BLaER1 (cell line): ENCODE measurements around the gene TENM4.

Source experiments
- H3K27ac ChIP-seq: shearing (Covaris generic); formaldehyde crosslinking; 2 replicates; pipeline ENCODE4 v1.8.1; 2022
- H3K27me3 ChIP-seq: shearing (Covaris generic); formaldehyde crosslinking; 2 replicates; pipeline ENCODE4 v1.8.1; 2022
- H3K36me3 ChIP-seq: shearing (Covaris generic); formaldehyde crosslinking; 2 replicates; pipeline ENCODE4 v1.8.1; 2022
- H3K4me1 ChIP-seq: shearing (Covaris generic); formaldehyde crosslinking; 2 replicates; pipeline ENCODE4 v1.8.1; 2022
- H3K4me2 ChIP-seq: shearing (Covaris generic); formaldehyde crosslinking; 2 replicates; pipeline ENCODE4 v1.8.1; 2022
- H3K4me3 ChIP-seq: shearing (Covaris generic); formaldehyde crosslinking; 2 replicates; pipeline ENCODE4 v1.8.1; 2022
- H3K9ac ChIP-seq: shearing (Covaris generic); formaldehyde crosslinking; 2 replicates; pipeline ENCODE4 v1.8.1; 2022
- H3K9me3 ChIP-seq: shearing (Covaris generic); formaldehyde crosslinking; 2 replicates; pipeline ENCODE4 v1.8.1; 2022
- H4K20me1 ChIP-seq: shearing (Covaris generic); formaldehyde crosslinking; 2 replicates; pipeline ENCODE4 v1.8.1; 2022
- Cebpa-rat ChIP-seq: shearing (Covaris generic); IDR thresholded peaks from 2 replicates; pipeline ENCODE4 v1.8.1; 2022

The TENM4 gene

DNA sequence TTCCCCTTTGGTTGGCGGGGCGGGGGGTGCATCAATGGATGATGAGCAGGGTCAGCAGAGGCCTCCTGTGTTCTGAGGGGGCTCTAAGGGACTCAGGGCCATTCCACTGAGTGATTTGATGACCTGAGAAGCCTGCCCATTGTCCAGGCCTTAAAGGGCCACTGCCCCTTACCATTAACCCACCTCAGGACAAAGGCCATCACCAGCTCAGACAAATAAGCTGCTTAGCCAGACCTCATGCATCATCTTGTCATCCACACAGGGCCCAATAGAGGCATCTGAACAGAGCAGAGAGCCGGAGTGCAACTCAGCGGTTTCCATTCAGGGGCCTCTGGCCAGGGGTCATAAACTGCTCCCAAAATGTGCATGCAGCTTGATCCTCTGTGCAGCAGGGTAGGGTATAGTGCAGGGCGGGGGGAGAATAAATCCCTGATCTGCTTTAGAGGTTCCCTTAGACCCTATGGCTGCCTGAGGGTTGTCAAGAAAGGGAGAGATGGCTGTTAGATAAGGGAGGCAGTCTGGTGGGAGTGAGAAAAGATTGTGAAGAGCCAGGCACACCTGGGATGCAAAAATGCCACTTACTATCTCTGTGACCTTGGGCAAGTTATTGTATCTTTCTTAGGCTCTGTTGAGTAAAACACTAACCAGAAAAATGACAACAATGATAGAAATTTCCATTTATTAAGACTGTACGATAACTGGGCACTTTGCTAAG is 490.7 kb downstream of the TENM4 start:
- Histone ChIP-seq H3K4me2 (no peak overlapping the region), H3K27me3 (no peaks in the 10 kb centered on the region), H3K4me1 (peaks cover 14% of the 10 kb centered on the region), H4K20me1 (no peaks in the 10 kb centered on the region; the same call in 1 of the 2 replicates), H3K36me3 (no peaks in the 10 kb centered on the region), H3K9me3 (no peaks in the 10 kb centered on the region), H3K4me3 (no peak overlapping the region), H3K9ac (no peak overlapping the region), H3K27ac (no peak overlapping the region)
- no peak for TF ChIP-seq Cebpa-rat

DNA sequence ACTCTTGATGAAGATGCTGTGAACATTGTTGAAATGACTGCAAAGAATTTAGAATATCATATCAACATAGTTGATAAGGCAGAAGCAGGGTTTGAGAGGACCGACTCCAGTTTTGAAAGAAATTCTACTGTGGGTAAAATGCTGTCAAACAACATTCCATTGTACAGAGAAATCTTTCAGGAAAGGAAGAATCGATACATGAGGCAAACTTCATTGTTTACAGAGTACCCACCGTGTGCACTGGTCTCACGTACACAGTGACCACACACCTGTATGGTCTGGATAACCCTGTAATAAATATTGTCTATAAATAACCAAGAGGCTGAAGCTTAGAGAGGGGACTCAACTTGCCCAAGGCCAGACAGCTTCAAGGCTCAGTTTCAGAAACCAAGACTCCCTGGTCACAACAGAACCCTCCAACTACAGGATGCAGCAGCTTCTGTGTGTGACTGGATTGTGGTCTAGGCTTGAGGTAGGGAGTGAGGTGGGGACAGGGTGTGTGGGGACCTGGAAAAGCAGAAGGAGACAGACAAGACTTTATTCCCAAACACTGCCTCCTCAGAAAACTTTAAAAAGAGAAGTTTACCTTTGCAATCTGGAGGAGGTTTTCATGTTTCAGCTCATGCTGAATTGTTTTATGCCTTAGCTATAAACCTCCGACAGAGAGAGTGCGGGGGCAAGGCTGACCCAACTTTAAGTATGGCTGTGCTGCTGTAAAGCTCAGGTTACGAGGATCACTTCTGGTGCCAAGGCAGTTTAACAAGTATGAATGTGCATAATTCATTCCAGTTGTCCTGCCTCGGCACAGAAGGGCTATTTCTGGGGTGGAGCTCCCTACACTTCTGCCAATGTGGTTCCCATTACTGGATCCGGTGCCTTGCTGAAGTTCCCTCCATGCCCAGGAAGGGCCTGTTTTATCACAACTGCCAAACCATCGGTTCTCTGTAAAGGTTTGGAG is 493.6 kb downstream of the TENM4 start:
- Histone ChIP-seq H3K9ac (no peak overlapping the region), H3K4me2 (no peak overlapping the region), H3K27ac (no peak overlapping the region), H4K20me1 (no peaks in the 10 kb centered on the region), H3K9me3 (no peaks in the 10 kb centered on the region), H3K4me3 (no peak overlapping the region), H3K27me3 (no peaks in the 10 kb centered on the region), H3K4me1 (no peaks in the 10 kb centered on the region), H3K36me3 (no peaks in the 10 kb centered on the region)
- TF ChIP-seq Cebpa-rat, result no peak

DNA sequence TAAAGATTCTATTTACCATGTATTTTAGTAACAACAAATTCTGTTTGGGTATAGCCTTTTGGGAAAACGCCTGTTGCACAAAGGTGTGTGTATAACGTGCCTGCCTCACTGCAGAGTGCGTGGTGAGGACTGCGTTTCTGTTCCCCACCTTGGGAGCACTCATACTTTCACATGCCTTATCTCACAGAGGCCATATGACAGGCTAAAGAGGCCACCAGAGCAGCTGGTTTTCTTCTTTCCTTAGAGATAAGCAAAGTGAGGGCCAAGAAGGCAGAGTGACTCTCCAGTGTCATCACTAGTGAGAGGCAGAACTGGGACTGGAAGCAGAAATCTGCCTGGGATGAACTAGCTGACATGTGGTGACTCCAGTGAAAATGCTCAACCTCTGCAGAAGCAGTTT is 497.0 kb downstream of the TENM4 start:
- Histone ChIP-seq H3K36me3 (no peaks in the 10 kb centered on the region), H3K4me3 (no peak overlapping the region), H3K9ac (no peak overlapping the region), H3K4me1 (peaks cover 7% of the 10 kb centered on the region), H3K27me3 (no peaks in the 10 kb centered on the region), H4K20me1 (no peaks in the 10 kb centered on the region), H3K27ac (no peak overlapping the region), H3K4me2 (no peak overlapping the region), H3K9me3 (no peaks in the 10 kb centered on the region)
- no peak for TF ChIP-seq Cebpa-rat

DNA sequence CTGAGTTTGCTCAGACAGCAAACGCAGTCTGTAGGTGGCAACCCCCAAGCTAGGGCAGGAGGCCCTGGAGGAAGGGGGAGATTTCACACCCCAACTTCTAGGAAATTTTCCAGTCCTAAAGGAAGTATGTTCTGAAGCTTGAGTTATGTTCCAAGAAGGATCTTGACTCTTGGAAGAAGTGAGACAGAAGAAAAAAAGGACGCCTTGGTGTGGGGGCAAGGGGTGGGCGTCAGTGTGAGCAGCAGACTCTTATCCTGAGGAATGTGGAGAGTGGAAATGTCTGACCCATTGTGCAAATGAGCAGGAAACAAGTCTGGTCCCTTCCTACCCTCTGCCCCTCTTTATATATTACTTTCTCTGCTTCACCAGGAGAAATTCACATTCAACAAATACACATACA is 497.7 kb downstream of the TENM4 start:
- no peak overlapping the region for H3K4me2 ChIP-seq
- TF ChIP-seq Cebpa-rat, result no peak
- H4K20me1 ChIP-seq, result no peaks in the 10 kb centered on the region
- no peak overlapping the region for H3K4me3 ChIP-seq
- no peak overlapping the region for H3K27ac ChIP-seq
- no peaks in the 10 kb centered on the region for H3K36me3 ChIP-seq
- H3K4me1 ChIP-seq, result peaks cover 10% of the 10 kb centered on the region
- H3K27me3 ChIP-seq, result no peaks in the 10 kb centered on the region
- H3K9ac ChIP-seq, result no peak overlapping the region
- no peaks in the 10 kb centered on the region for H3K9me3 ChIP-seq

DNA sequence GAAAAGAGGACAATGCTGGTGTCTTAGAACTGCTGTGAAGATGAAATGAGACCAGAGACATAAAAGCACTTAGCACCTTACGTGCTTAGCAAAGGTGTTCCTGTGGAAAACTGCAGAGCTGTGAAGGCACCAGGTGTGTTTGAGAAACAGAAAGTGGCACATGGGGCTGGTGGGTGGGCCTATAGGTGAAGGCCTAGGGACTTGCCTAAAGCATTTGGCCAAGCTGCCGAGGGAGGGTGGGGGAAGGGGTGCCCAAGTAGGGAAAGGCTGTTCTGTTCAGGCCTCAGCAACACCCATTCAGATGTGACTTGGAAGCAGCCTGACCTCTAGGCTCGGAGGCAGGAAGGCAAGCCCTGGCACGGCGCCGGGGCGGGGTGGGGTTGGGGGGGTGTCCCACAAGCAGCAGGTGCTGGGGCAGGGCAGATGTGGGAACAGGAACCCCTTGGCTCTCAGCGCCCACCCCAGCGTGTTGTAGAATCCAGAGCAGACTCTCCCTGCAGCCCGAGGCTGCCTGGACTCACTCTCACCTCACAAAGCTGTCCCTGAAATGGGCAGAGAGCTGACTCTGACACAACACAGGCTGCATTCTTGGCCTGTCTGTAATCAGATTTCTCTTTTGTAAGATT is 499.5 kb downstream of the TENM4 start:
- TF ChIP-seq Cebpa-rat, result no peak
- Histone ChIP-seq H3K36me3 (no peaks in the 10 kb centered on the region), H3K9me3 (no peaks in the 10 kb centered on the region), H3K4me2 (no peak overlapping the region), H3K27me3 (no peaks in the 10 kb centered on the region), H3K9ac (no peak overlapping the region), H3K4me3 (no peak overlapping the region), H4K20me1 (no peaks in the 10 kb centered on the region), H3K27ac (no peak overlapping the region), H3K4me1 (peaks cover 10% of the 10 kb centered on the region)

DNA sequence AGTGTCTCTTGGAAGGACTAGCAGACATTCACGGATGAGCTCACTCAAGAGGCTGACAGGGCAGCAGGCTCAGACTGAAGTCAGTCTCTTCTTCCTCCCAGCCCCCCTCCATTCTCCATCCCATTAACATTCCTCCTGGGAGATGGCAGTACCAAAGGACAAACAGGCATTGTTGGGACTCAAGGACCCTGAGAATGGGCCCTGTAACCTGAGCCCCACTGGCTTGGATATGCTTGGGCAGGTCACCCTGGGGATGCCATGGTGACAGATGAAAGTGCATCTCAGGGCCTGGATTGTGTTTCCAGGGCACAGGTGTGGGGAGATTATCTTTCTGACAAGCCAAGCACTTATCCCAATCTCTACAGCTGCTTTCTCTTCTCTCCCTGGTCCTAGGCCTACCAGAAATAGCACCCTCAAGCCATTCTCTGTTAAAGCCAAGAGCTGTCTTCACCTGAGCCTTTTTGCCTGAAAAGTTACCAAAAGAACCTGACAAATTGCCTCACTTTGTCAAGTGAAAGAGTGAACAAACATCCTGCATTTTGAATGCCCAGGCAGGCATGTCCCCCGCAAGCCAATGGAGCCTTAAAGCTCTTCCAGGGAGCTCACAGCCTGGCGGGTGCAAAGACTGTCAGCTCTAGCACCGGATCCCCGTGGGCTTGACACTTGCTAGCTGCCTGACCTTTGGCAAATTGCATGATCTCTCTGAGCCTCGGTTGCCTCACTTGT is 500.2 kb downstream of the TENM4 start:
- Histone ChIP-seq H3K9me3 (no peaks in the 10 kb centered on the region), H3K9ac (no peak overlapping the region), H3K27me3 (no peaks in the 10 kb centered on the region), H3K4me3 (no peak overlapping the region), H3K36me3 (no peaks in the 10 kb centered on the region), H3K4me2 (no peak overlapping the region), H3K27ac (no peak overlapping the region), H3K4me1 (peaks cover 10% of the 10 kb centered on the region), H4K20me1 (no peaks in the 10 kb centered on the region)
- TF ChIP-seq Cebpa-rat, result no peak

DNA sequence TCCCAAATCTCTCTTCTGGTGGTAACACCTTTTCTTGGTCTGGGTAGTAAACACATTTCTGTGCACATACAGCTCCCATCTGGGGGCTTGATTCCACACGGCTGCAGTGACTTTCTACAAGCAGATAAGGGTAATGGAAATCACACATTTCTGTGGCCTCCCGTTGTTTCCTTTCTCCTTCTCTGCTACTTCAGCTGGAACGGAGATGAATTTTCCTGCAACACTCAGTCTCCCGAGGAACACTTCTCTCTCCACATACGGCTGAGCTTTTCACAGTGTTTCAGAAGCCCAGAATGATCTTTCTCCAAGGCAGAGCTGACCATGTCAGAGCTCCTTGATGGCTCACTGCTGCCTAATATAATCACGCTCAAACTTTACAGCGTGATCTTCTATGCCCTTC is 501.9 kb downstream of the TENM4 start:
- Histone ChIP-seq H3K36me3 (no peaks in the 10 kb centered on the region), H4K20me1 (no peaks in the 10 kb centered on the region), H3K9me3 (no peaks in the 10 kb centered on the region), H3K4me2 (peak overlapping the region; percentile 36; the same call in 1 of the 2 replicates), H3K27me3 (no peaks in the 10 kb centered on the region), H3K9ac (no peak overlapping the region), H3K4me3 (no peak overlapping the region), H3K27ac (no peak overlapping the region), H3K4me1 (peaks cover 10% of the 10 kb centered on the region)
- TF ChIP-seq Cebpa-rat, result no peak

DNA sequence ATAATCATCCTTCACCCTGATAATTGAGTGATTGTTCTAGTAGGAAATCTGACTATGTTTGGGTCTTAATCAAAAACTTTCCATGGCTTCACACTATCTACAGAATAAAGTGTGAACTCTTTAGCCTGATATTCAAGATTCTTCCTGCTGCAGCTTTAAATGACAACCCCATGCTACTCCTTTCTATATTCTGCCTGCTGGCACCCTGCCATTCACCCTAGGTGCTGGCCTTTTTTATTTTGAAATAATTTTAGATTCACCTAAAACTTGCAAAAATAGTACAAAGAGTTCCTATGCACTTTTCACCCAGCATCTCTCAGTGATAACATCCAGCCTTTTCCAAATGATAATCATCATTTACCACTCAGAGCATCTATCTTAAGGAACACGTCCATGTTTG is 502.8 kb downstream of the TENM4 start:
- Histone ChIP-seq H3K4me2 (no peak overlapping the region), H3K9me3 (no peaks in the 10 kb centered on the region), H3K9ac (no peak overlapping the region), H3K36me3 (no peaks in the 10 kb centered on the region), H3K27me3 (no peaks in the 10 kb centered on the region), H4K20me1 (no peaks in the 10 kb centered on the region), H3K4me1 (peaks cover 10% of the 10 kb centered on the region), H3K27ac (no peak overlapping the region), H3K4me3 (no peak overlapping the region)
- TF ChIP-seq Cebpa-rat, result no peak

DNA sequence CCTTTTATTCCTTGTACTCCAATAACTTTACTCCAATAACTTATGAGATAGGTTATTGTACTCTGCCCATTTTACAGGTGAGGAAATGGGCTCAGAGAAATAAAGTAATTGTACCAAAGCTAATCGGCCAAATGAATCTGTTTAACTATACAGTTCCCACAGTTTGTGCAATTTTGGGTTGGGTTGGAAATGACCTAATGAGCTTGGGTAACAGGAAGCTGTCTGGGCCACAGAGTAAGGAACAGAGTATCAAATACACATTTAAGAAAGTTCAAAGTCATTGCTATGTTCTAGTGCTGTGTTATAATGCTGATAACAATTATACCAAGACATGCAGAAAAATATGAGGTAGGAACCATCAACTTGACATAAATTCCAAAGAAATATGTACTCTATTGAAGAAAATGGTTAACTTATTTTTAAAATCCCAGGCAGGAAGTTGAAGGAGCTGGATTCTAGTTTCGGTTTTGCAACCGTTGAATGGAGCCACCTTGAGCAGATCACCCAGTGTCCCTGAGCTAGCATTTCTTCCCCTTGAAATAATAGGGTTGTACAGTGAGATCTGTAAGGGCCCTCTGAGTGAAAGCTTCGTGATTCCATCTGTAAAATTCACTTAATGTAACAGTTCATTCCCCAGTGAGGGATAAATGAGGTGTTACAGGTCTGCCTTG is 505.3 kb downstream of the TENM4 start:
- Histone ChIP-seq H4K20me1 (no peaks in the 10 kb centered on the region), H3K36me3 (no peaks in the 10 kb centered on the region), H3K4me3 (no peak overlapping the region), H3K9me3 (no peaks in the 10 kb centered on the region), H3K9ac (no peak overlapping the region), H3K4me2 (no peak overlapping the region), H3K27ac (no peak overlapping the region), H3K4me1 (peaks cover 10% of the 10 kb centered on the region), H3K27me3 (no peaks in the 10 kb centered on the region)
- TF ChIP-seq Cebpa-rat, result no peak
